Smooth muscle cell (in vitro differentiated cells): ENCODE measurements around the gene PLCXD3. TPM values are rescaled to one million over a fixed set of nuclear protein-coding genes. Genes with fewer than 3 reads are reported as not detected.

Experiments
- DNase-seq: peaks from one replicate; lab custom pipeline; 2025; ENCODE audit not compliant: unreplicated experiment; lab: John Stamatoyannopoulos, UW
- H2AFZ ChIP-seq: fragments of 200-600 bp; sonication (generic); 2 replicates; pipeline ENCODE4 v1.6.0; 2016; ENCODE audit warnings: antibody characterized with exemption, low read depth, mild to moderate bottlenecking
- H3F3A ChIP-seq: fragments of 200-600 bp; sonication (generic); 2 replicates; pipeline ENCODE4 v1.6.0; 2017; ENCODE audit warnings: antibody characterized with exemption, low read depth
- H3K27ac ChIP-seq: fragments of 200-600 bp; sonication (generic); 2 replicates; pipeline ENCODE4 v1.5.1; 2016; ENCODE audit warnings: low read depth, mild to moderate bottlenecking
- H3K27me3 ChIP-seq: fragments of 200-600 bp; sonication (generic); 2 replicates; pipeline ENCODE4 v1.6.1; 2016; ENCODE audit warnings: low read depth, mild to moderate bottlenecking
- H3K36me3 ChIP-seq: fragments of 200-600 bp; sonication (generic); 2 replicates; pipeline ENCODE4 v1.5.1; 2016; ENCODE audit warnings: low read depth
- H3K4me1 ChIP-seq: fragments of 200-600 bp; sonication (generic); 2 replicates; pipeline ENCODE4 v1.5.1; 2016; ENCODE audit warnings: low read depth
- H3K4me2 ChIP-seq: fragments of 200-600 bp; sonication (generic); 2 replicates; pipeline ENCODE4 v1.6.0; 2016; ENCODE audit warnings: mild to moderate bottlenecking
- H3K4me3 ChIP-seq: fragments of 200-600 bp; sonication (generic); 2 replicates; pipeline ENCODE4 v1.5.1; 2016; ENCODE audit warnings: mild to moderate bottlenecking
- H3K79me2 ChIP-seq: fragments of 200-600 bp; sonication (generic); 2 replicates; pipeline ENCODE4 v1.6.0; 2016; ENCODE audit warnings: low read depth, mild to moderate bottlenecking
- H3K9ac ChIP-seq: fragments of 200-600 bp; sonication (generic); 2 replicates; pipeline ENCODE4 v1.6.0; 2016; ENCODE audit warnings: low read depth
- H3K9me3 ChIP-seq: fragments of 200-600 bp; sonication (generic); replicated peaks from 2 replicates; pipeline ENCODE4 v1.5.1; 2016; ENCODE audit warnings: low read depth
- H4K20me1 ChIP-seq: fragments of 200-600 bp; sonication (generic); 2 replicates; pipeline ENCODE4 v1.6.0; 2016; ENCODE audit warnings: low read depth
- CTCF ChIP-seq: fragments of 200-600 bp; sonication (generic); IDR thresholded peaks from 2 replicates; pipeline ENCODE4 v1.5.1; 2017; ENCODE audit warnings: borderline replicate concordance, mild to moderate bottlenecking, antibody characterized with exemption; ENCODE audit not compliant: insufficient read depth, poor library complexity, severe bottlenecking
- WGBS: methylation state at CpG from one replicate; pipeline ENCODE4 v1.1.7; 2016; ENCODE audit warnings: low lambda C conversion rate; 5-methylcytosine and 5-hydroxymethylcytosine counted together
- polyA plus RNA-seq: library from polyadenylated mRNA; unstranded; fragments of >200 nt; fragmentation: Nextera tagmentation; extraction: Ambion mirVana; gene quantifications from 2 replicates; pipeline ENCODE4 v1.2.1, GENCODE V29; 2016
- total RNA-seq: library from RNA; depleted of rRNA; stranded (reverse); fragments of >200 nt; gene quantifications from 2 replicates; pipeline ENCODE4 v1.2.3, GENCODE V29; 2014

PLCXD3 gene
- total and polyA plus RNA-seq, 2 experiments from 2014 or later = 0.09 TPM; not detected in 1

DNA sequence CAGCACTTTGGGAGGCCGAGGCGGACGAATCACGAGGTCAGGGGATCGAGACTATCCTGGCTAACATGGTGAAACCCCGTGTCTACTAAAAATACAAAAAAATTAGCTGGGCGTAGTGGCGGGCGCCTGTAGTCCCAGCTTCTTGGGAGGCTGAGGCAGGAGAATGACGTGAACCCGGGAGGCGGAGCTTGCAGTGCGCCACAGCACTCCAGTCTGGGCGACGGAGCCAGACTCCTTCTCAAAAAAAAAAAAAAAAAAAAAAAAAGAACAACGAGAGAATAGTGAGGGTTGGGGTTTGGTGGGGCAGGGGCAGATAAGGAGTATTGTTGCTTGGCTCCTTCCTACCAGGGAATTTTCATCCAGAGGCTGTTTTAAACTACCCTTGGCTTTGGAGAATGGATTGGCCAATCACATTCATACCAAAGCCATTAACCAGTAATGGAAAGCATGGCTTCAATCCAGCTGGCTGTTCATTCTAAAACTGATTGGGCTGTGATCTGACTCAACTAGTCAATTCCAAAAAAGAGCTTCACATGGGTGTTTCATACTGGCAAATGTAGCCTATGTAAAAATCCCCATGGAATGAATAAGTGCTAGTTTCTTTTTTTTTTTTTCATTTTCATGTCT, 64.4 kb downstream of the PLCXD3 start:
- Histone ChIP-seq H3F3A (no peaks in the 10 kb centered on the region), H3K36me3 (no peaks in the 10 kb centered on the region), H3K27ac (no peak overlapping the region), H3K4me1 (no peaks in the 10 kb centered on the region), H2AFZ (no peak overlapping the region), H3K4me2 (no peak overlapping the region), H3K4me3 (no peak overlapping the region), H3K9ac (no peak overlapping the region), H3K9me3 (no peaks in the 10 kb centered on the region), H3K79me2 (no peaks in the 10 kb centered on the region), H3K27me3 (no peaks in the 10 kb centered on the region), H4K20me1 (no peaks in the 10 kb centered on the region)
- no peak for TF ChIP-seq CTCF
- WGBS = 96% methylated on average over 16 of the region's 16 CpGs
- no peak for DNase-seq

DNA sequence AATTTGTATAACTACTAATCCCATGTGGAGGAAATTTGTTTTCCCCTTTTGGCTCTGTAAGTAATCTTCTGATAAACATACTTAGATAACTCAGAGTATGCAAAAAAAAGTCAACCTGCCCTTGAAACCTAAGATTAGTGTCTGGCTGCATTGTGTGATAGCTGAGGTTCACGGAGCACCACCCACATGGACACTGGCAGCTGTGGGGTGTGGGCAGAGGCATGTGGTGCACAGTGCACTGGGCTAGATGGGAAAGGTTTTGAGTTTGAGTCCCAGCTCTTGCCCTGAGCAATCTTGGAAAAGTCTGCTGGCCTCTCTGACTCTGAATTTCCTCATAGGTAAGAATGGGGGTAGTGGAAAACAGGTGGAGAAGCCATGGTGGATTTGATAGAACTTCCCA, 75.1 kb downstream of the PLCXD3 start:
- H3K4me2 ChIP-seq = no peak overlapping the region
- TF ChIP-seq CTCF = no peak
- no peaks in the 10 kb centered on the region for H3F3A ChIP-seq
- H4K20me1 ChIP-seq = no peaks in the 10 kb centered on the region
- H3K9me3 ChIP-seq = no peaks in the 10 kb centered on the region
- no peak overlapping the region for H3K9ac ChIP-seq
- H3K4me3 ChIP-seq = no peak overlapping the region
- no peak overlapping the region for H2AFZ ChIP-seq
- DNase-seq = no peak
- no peaks in the 10 kb centered on the region for H3K4me1 ChIP-seq
- 82% methylated on average over 1 of the region's 1 CpG for WGBS
- no peaks in the 10 kb centered on the region for H3K36me3 ChIP-seq
- H3K27ac ChIP-seq = no peak overlapping the region
- H3K79me2 ChIP-seq = no peaks in the 10 kb centered on the region
- H3K27me3 ChIP-seq = no peaks in the 10 kb centered on the region

GRCh38 chr5:41433552-41434181, 76.7 kb downstream of the PLCXD3 start:
- no peak overlapping the region for H3K27ac ChIP-seq
- H3K9ac ChIP-seq = no peak overlapping the region
- H3K4me1 ChIP-seq = no peaks in the 10 kb centered on the region
- H3K4me3 ChIP-seq = no peak overlapping the region
- no peaks in the 10 kb centered on the region for H3K36me3 ChIP-seq
- H4K20me1 ChIP-seq = no peaks in the 10 kb centered on the region
- H3F3A ChIP-seq = no peaks in the 10 kb centered on the region
- no peak for DNase-seq
- WGBS = 53% methylated on average over 4 of the region's 4 CpGs
- no peaks in the 10 kb centered on the region for H3K9me3 ChIP-seq
- no peaks in the 10 kb centered on the region for H3K79me2 ChIP-seq
- H3K27me3 ChIP-seq = no peaks in the 10 kb centered on the region
- peak; percentile 35 for TF ChIP-seq CTCF
- no peak overlapping the region for H3K4me2 ChIP-seq
- no peak overlapping the region for H2AFZ ChIP-seq
